HEK293 (cell line): Measurements from ENCODE around the gene NCLN.

Experiments
- RBAK ChIP-seq: fragments of 450-650 bp; formaldehyde crosslinking; IDR thresholded peaks from 2 replicates; pipeline ENCODE4 v1.5.1; 2016; ENCODE audit warnings: missing biosample characterization, missing genetic modification characterization
- SETDB1 ChIP-seq: IDR thresholded peaks from one replicate; pipeline ENCODE4 v1.6.1; 2017; ENCODE audit warnings: mild to moderate bottlenecking, low read length, moderate library complexity, mixed read lengths; ENCODE audit not compliant: insufficient read length
- ZBTB7A ChIP-seq: fragments of 450-650 bp; formaldehyde crosslinking; IDR thresholded peaks from 2 replicates; pipeline ENCODE4 v1.5.1; 2016; ENCODE audit warnings: low read depth, missing biosample characterization, missing genetic modification characterization
- ZEB2 ChIP-seq: fragments of 450-650 bp; formaldehyde crosslinking; IDR thresholded peaks from 2 replicates; pipeline ENCODE4 v1.5.1; 2016; ENCODE audit warnings: missing biosample characterization, missing genetic modification characterization
- ZNF121 ChIP-seq: fragments of 450-650 bp; formaldehyde crosslinking; IDR thresholded peaks from 2 replicates; pipeline ENCODE4 v1.5.1; 2016; ENCODE audit warnings: missing biosample characterization, missing genetic modification characterization
- ZNF19 ChIP-seq: fragments of 450-650 bp; formaldehyde crosslinking; IDR thresholded peaks from 2 replicates; pipeline ENCODE4; 2016; ENCODE audit warnings: missing biosample characterization, missing genetic modification characterization, low read depth
- ZNF311 ChIP-seq: fragments of 450-650 bp; formaldehyde crosslinking; IDR thresholded peaks from 2 replicates; pipeline ENCODE4 v1.5.1; 2017; ENCODE audit warnings: missing biosample characterization, missing genetic modification characterization, borderline replicate concordance
- ZNF670 ChIP-seq: fragments of 450-650 bp; formaldehyde crosslinking; IDR thresholded peaks from 2 replicates; pipeline ENCODE4 v1.5.1; 2016; ENCODE audit warnings: missing biosample characterization, missing genetic modification characterization, low read depth
- ZNF777 ChIP-seq: fragments of 450-650 bp; formaldehyde crosslinking; IDR thresholded peaks from 2 replicates; pipeline ENCODE4 v1.5.1; 2017; ENCODE audit warnings: missing biosample characterization, missing genetic modification characterization, borderline replicate concordance
- ZNF785 ChIP-seq: fragments of 450-650 bp; formaldehyde crosslinking; IDR thresholded peaks from 2 replicates; pipeline ENCODE4 v1.5.1; 2016; ENCODE audit warnings: missing biosample characterization, missing genetic modification characterization
- TF ChIP-seq, protein P1 (sequence below): fragments of 450-650 bp; formaldehyde crosslinking; IDR thresholded peaks from 2 replicates; pipeline ENCODE4 v1.5.1; 2016; ENCODE audit warnings: missing biosample characterization, missing genetic modification characterization
- TF ChIP-seq, protein P2 (sequence below): fragments of 450-650 bp; formaldehyde crosslinking; IDR thresholded peaks from 2 replicates; pipeline ENCODE4 v1.5.1; 2016; ENCODE audit warnings: missing biosample characterization, missing genetic modification characterization

DNA sequence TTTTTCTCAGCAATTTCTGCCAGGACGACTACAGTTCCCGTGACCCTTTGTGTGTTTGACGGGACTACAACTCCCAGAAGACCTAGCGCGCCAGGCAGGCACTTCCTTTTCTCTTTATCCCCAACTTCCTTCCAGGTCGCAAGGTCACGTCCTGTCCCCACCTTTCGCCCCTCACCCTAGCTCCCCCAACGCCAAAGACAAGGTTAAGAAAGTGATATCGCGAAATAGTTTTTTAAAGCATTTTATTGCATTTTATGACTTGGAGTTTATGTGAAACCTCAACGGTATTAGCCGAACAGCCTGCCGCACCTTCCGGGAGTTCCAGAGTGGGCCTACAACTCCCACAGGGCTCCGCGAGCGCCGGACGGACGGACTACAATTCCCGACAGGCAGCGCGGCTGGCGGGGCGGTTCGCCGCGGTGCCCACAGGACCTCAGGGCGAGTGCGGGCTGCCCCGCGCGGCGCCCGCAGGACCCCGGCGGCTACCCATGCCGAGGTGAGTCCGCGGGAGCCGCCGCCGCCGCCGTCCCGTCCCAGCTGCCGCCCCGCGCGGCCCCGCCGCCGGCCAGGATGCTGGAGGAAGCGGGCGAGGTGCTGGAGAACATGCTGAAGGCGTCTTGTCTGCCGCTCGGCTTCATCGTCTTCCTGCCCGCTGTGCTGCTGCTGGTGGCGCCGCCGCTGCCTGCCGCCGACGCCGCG is at the start of gene NCLN:
- TF ChIP-seq, protein P1, sequence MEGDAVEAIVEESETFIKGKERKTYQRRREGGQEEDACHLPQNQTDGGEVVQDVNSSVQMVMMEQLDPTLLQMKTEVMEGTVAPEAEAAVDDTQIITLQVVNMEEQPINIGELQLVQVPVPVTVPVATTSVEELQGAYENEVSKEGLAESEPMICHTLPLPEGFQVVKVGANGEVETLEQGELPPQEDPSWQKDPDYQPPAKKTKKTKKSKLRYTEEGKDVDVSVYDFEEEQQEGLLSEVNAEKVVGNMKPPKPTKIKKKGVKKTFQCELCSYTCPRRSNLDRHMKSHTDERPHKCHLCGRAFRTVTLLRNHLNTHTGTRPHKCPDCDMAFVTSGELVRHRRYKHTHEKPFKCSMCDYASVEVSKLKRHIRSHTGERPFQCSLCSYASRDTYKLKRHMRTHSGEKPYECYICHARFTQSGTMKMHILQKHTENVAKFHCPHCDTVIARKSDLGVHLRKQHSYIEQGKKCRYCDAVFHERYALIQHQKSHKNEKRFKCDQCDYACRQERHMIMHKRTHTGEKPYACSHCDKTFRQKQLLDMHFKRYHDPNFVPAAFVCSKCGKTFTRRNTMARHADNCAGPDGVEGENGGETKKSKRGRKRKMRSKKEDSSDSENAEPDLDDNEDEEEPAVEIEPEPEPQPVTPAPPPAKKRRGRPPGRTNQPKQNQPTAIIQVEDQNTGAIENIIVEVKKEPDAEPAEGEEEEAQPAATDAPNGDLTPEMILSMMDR (tag by site-specific recombination) = no peak
- TF ChIP-seq ZBTB7A (tag by site-specific recombination) (peak; percentile 60; the same call in 1 of the 2 replicates), ZNF670 (tag by site-specific recombination) (no peak), ZNF785 (tag by site-specific recombination) (no peak), ZNF19 (tag by site-specific recombination) (no peak), ZNF777 (tag by site-specific recombination) (no peak), ZNF121 (tag by site-specific recombination) (no peak), RBAK (tag by site-specific recombination) (no peak), ZNF311 (no peak), SETDB1 (no peak), ZEB2 (tag by site-specific recombination) (peak; percentile 72)
- TF ChIP-seq, protein P2, sequence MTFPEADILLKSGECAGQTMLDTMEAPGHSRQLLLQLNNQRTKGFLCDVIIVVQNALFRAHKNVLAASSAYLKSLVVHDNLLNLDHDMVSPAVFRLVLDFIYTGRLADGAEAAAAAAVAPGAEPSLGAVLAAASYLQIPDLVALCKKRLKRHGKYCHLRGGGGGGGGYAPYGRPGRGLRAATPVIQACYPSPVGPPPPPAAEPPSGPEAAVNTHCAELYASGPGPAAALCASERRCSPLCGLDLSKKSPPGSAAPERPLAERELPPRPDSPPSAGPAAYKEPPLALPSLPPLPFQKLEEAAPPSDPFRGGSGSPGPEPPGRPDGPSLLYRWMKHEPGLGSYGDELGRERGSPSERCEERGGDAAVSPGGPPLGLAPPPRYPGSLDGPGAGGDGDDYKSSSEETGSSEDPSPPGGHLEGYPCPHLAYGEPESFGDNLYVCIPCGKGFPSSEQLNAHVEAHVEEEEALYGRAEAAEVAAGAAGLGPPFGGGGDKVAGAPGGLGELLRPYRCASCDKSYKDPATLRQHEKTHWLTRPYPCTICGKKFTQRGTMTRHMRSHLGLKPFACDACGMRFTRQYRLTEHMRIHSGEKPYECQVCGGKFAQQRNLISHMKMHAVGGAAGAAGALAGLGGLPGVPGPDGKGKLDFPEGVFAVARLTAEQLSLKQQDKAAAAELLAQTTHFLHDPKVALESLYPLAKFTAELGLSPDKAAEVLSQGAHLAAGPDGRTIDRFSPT (tag by site-specific recombination) = no peak
